ENCODE data around the gene RAD21L1.

Gene RAD21L1

GRCh38 chr20:1280195-1281102 lies 54.6 kb downstream of the RAD21L1 start:
- ChIA-PET POLR2A (no interaction called here), CTCF (no interaction called here)
- TF ChIP-seq TARDBP (IDR thresholded peaks at IDR 0.05), result no peak
- no peak for TF ChIP-seq FOXA1 (IDR thresholded peaks at IDR 0.05)
- no peak for TF ChIP-seq BHLHE40 (IDR thresholded peaks at IDR 0.05; ENCODE audit: borderline replicate concordance)
- no peak for TF ChIP-seq SUZ12 (IDR thresholded peaks at IDR 0.05)
- TF ChIP-seq NFRKB (IDR thresholded peaks at IDR 0.05), result no peak
- no peak for TF ChIP-seq SP1 (IDR thresholded peaks at IDR 0.05)
- TF ChIP-seq CTBP1 (IDR thresholded peaks at IDR 0.05; ENCODE audit: borderline replicate concordance), result no peak
- no peak for TF ChIP-seq FOXM1 (IDR thresholded peaks at IDR 0.05; ENCODE audit: borderline replicate concordance)
- TF ChIP-seq LEF1 (IDR thresholded peaks at IDR 0.05; ENCODE audit: borderline replicate concordance), result no peak
- no peak for TF ChIP-seq ZNF384 (IDR thresholded peaks at IDR 0.05)
- TF ChIP-seq PKNOX1 (IDR thresholded peaks at IDR 0.05), result no peak
- no peak for TF ChIP-seq FOXK2 (IDR thresholded peaks at IDR 0.05)
- no peak for TF ChIP-seq L3MBTL2 (conservative IDR thresholded peaks at IDR 0.05)
- TF ChIP-seq HDGF (IDR thresholded peaks at IDR 0.05; ENCODE audit: borderline replicate concordance), result no peak
- TF ChIP-seq ARNT (IDR thresholded peaks at IDR 0.05), result no peak
- no peak for TF ChIP-seq ELF4 (IDR thresholded peaks at IDR 0.05)
- DNase-seq (ENCODE audit: extremely low spot score), result no peak

- no peak for DNase-seq (ENCODE audit: extremely low spot score)
- POLR2A ChIA-PET, result no interaction called here
- TF ChIP-seq LEF1 (IDR thresholded peaks at IDR 0.05; ENCODE audit: borderline replicate concordance) (no peak), BHLHE40 (IDR thresholded peaks at IDR 0.05; ENCODE audit: borderline replicate concordance) (no peak), ARNT (IDR thresholded peaks at IDR 0.05) (no peak), TARDBP (IDR thresholded peaks at IDR 0.05) (no peak), PKNOX1 (IDR thresholded peaks at IDR 0.05) (no peak), HDGF (IDR thresholded peaks at IDR 0.05; ENCODE audit: borderline replicate concordance) (no peak), SP1 (IDR thresholded peaks at IDR 0.05) (no peak)
- CTCF ChIA-PET, result no interaction called here
Observed at GRCh38 chr20:1281279-1282057, 55.6 kb downstream of the RAD21L1 start.

- no peak for TF ChIP-seq SP1 (IDR thresholded peaks at IDR 0.05)
- no peak for TF ChIP-seq NFRKB (IDR thresholded peaks at IDR 0.05)
- no peak for TF ChIP-seq FOXA1 (IDR thresholded peaks at IDR 0.05)
- TF ChIP-seq SUZ12 (IDR thresholded peaks at IDR 0.05), result no peak
- no peak for TF ChIP-seq HDGF (IDR thresholded peaks at IDR 0.05; ENCODE audit: borderline replicate concordance)
- TF ChIP-seq LEF1 (IDR thresholded peaks at IDR 0.05; ENCODE audit: borderline replicate concordance), result no peak
- TF ChIP-seq L3MBTL2 (conservative IDR thresholded peaks at IDR 0.05), result no peak
- TF ChIP-seq ARNT (IDR thresholded peaks at IDR 0.05), result no peak
- no peak for TF ChIP-seq PKNOX1 (IDR thresholded peaks at IDR 0.05)
- ChIA-PET CTCF (no interaction called here), POLR2A (no interaction called here)
- no peak for DNase-seq (ENCODE audit: extremely low spot score)
Observed at GRCh38 chr20:1282966-1283365, 57.1 kb downstream of the RAD21L1 start.

GRCh38 chr20:1283522-1284510 lies 58.0 kb downstream of the RAD21L1 start:
- CTCF ChIA-PET, result no interaction called here
- DNase-seq (ENCODE audit: extremely low spot score), result no peak
- TF ChIP-seq ARNT (IDR thresholded peaks at IDR 0.05), result no peak
- TF ChIP-seq PKNOX1 (IDR thresholded peaks at IDR 0.05), result no peak
- no peak for TF ChIP-seq CTBP1 (IDR thresholded peaks at IDR 0.05; ENCODE audit: borderline replicate concordance)
- TF ChIP-seq FOXK2 (IDR thresholded peaks at IDR 0.05), result no peak
- no peak for TF ChIP-seq FOXA1 (IDR thresholded peaks at IDR 0.05)
- TF ChIP-seq LEF1 (IDR thresholded peaks at IDR 0.05; ENCODE audit: borderline replicate concordance), result no peak
- TF ChIP-seq L3MBTL2 (conservative IDR thresholded peaks at IDR 0.05), result no peak
- TF ChIP-seq FOXM1 (IDR thresholded peaks at IDR 0.05; ENCODE audit: borderline replicate concordance), result no peak
- TF ChIP-seq BHLHE40 (IDR thresholded peaks at IDR 0.05; ENCODE audit: borderline replicate concordance), result no peak
- no peak for TF ChIP-seq SP1 (IDR thresholded peaks at IDR 0.05)
- no peak for TF ChIP-seq ZNF384 (IDR thresholded peaks at IDR 0.05)
- TF ChIP-seq SUZ12 (IDR thresholded peaks at IDR 0.05), result no peak
- no peak for TF ChIP-seq TARDBP (IDR thresholded peaks at IDR 0.05)
- no peak for TF ChIP-seq NFRKB (IDR thresholded peaks at IDR 0.05)
- TF ChIP-seq ELF4 (IDR thresholded peaks at IDR 0.05), result no peak
- POLR2A ChIA-PET, result no interaction called here
